ENCODE results near the gene ABTB1.

- TF ChIP-seq MAX (IDR thresholded peaks at IDR 0.05; ENCODE audit: low read depth), result no peak
- no peak for TF ChIP-seq CTCF (IDR thresholded peaks at IDR 0.05)
- no peak for TF ChIP-seq POLR2AphosphoS5 (IDR thresholded peaks at IDR 0.05; ENCODE audit: low read depth, low read length)
Measured at GRCh38 chr3:127714866-127715265, 42.1 kb downstream of the ABTB1 start.
